ENCODE measurements around the gene RNU1-2.
A peak's percentile ranks its signal among the peaks of the same experiment; 100 is the strongest.
"Not testable (repeated sequence)": the region's sequence is repeated elsewhere in the genome, so short reads cannot be mapped to it uniquely, and the experiment has no call there.

RNU1-2 gene

DNA sequence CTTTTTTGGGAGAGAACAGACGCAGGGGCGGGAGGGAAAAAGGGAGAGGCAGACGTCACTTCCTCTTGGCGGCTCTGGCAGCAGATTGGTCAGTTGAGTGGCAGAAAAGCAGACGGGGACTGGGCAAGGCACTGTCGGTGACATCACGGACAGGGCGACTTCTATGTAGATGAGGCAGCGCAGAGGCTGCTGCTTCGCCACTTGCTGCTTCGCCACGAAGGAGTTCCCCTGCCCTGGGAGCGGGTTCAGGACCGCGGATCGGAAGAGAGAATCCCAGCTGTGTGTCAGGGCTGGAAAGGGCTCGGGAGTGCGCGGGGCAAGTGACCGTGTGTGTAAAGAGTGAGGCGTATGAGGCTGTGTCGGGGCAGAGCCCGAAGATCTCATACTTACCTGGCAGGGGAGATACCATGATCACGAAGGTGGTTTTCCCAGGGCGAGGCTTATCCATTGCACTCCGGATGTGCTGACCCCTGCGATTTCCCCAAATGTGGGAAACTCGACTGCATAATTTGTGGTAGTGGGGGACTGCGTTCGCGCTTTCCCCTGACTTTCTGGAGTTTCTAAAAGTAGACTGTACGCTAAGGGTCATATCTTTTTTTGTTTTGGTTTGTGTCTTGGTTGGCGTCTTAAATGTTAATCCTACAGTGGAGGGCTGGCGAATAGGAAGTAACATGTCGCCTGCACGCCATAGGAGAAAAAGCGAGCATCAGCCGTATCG is at the start of gene RNU1-2:
TSS of gene RNU1-2 (plus strand) at position 383 of the 718 bp plus-strand sequence.
- H3K9me3 Mint-ChIP-seq; H3K36me3 Mint-ChIP-seq (ENCODE audit: low read depth): not testable (repeated sequence)
- H3K27me3 Mint-ChIP-seq (ENCODE audit: low read depth, poor library complexity) = peaks cover 12% of the 10 kb centered on the region
- peak within 1 kb of the TSS; percentile 85 for H3K4me3 Mint-ChIP-seq
- H3K27ac Mint-ChIP-seq = peak within 1 kb of the TSS; percentile 100
- peak; percentile 77 for DNase-seq
- H3K4me1 Mint-ChIP-seq = peaks cover 54% of the 10 kb centered on the region

GRCh38 chr1:16856201-16856600 is 39.6 kb upstream of the RNU1-2 start:
- H3K4me3 Mint-ChIP-seq; H3K27ac Mint-ChIP-seq; H3K36me3 Mint-ChIP-seq (ENCODE audit: low read depth); H3K9me3 Mint-ChIP-seq; DNase-seq; H3K4me1 Mint-ChIP-seq: not testable (repeated sequence)
- peaks cover 23% of the 10 kb centered on the region for H3K27me3 Mint-ChIP-seq (ENCODE audit: low read depth, poor library complexity)

DNA sequence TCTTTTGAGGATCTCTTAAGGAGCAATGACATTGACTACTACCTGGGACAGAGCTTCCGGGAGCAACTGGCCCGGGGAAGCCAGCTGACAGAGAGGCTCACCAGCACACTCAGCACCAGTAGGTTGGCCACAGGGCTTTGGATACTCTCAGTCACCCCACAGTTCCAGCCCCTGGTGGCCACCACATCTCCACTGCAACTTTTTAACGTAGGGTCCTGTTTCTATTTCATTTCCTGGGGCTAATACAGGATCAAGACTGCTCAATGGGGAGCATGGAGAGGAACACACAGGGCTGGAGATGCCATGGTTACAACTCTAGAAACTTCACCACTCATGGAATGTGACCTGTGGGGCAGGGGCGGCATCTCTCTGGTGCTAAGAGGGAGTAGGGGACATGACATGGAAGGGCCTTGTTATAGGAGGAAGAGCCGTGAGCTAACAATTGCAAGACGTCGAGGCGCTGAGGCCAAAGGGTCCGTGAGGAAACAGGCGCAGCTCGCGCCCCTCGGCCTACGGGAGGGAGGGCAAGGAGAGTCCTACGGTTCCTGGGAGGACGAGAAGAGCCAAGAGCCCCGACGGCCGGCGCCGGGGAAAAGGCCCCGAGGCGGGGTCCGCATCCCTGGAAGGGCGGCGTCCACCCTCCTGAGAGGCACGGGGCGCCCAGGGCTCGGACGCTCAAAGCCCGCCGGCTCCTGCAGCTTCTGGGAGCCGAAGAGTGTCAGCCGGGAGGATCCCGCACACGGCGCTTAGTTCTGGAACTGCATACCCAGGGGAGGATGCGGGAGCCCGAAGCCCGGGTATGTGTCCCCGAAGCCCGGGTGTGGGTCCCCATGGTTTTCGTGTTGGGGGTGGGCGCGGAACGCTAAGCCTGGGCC is 36.4 kb upstream of the RNU1-2 start:
- not testable (repeated sequence) for H3K27ac Mint-ChIP-seq; H3K9me3 Mint-ChIP-seq; H3K4me1 Mint-ChIP-seq; H3K36me3 Mint-ChIP-seq (ENCODE audit: low read depth); DNase-seq
- H3K4me3 Mint-ChIP-seq = peak overlapping the region; percentile 76
- H3K27me3 Mint-ChIP-seq (ENCODE audit: low read depth, poor library complexity) = peaks cover 35% of the 10 kb centered on the region

DNA sequence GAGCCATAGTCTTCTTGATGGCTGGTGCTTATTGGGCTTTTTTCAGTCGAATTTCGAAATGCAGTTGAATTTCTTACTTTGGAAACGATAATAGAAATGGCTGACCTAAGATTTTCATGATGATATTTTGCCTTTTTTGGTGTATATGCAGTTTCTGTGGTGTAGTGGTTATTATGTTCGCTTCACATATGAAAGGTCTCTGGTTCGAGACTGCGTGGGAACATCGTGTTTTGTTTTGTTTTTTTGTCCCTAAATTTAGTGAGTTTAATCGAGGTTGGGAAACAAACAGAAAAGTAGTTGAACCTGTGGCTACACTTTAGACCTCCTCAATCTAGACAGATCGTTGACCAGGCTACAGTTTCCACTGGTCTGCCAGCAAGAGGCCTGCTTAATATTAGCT is 35.7 kb upstream of the RNU1-2 start:
- H3K9me3 Mint-ChIP-seq; H3K4me1 Mint-ChIP-seq; H3K36me3 Mint-ChIP-seq (ENCODE audit: low read depth); H3K27ac Mint-ChIP-seq; DNase-seq: not testable (repeated sequence)
- peak overlapping the region; percentile 54 for H3K4me3 Mint-ChIP-seq
- peaks cover 35% of the 10 kb centered on the region for H3K27me3 Mint-ChIP-seq (ENCODE audit: low read depth, poor library complexity)

- not testable (repeated sequence) for H3K4me3 Mint-ChIP-seq; H3K4me1 Mint-ChIP-seq; H3K36me3 Mint-ChIP-seq (ENCODE audit: low read depth); H3K27ac Mint-ChIP-seq; H3K9me3 Mint-ChIP-seq
- DNase-seq = peak; percentile 76
- peaks cover 35% of the 10 kb centered on the region for H3K27me3 Mint-ChIP-seq (ENCODE audit: low read depth, poor library complexity)
Observed at GRCh38 chr1:16861832-16862245, 33.9 kb upstream of the RNU1-2 start.

DNA sequence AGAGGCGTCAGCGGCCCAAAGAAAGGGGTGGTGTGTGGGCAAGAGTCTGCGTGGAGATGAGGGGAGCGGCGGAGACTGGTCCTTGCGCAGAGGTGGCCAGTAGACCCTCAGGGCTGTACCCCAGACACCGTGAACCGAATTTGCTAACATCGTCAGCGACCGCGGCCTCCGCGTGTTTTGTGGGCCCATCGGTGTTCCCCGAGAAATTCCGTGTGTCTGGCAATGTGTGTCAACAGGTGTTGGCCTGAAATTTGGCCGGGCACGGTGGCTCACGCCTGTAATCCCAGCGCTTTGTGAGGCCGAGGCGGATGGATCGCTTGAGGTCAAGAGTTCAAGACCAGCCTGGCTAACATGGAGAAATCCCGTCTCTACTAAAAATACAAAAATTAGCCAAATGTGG is 33.4 kb upstream of the RNU1-2 start:
- not testable (repeated sequence) for H3K36me3 Mint-ChIP-seq (ENCODE audit: low read depth); H3K27ac Mint-ChIP-seq; H3K4me1 Mint-ChIP-seq; H3K4me3 Mint-ChIP-seq; DNase-seq; H3K9me3 Mint-ChIP-seq
- H3K27me3 Mint-ChIP-seq (ENCODE audit: low read depth, poor library complexity) = peaks cover 35% of the 10 kb centered on the region

- not testable (repeated sequence) for H3K4me1 Mint-ChIP-seq; H3K4me3 Mint-ChIP-seq; DNase-seq; H3K9me3 Mint-ChIP-seq; H3K27ac Mint-ChIP-seq; H3K36me3 Mint-ChIP-seq (ENCODE audit: low read depth)
- H3K27me3 Mint-ChIP-seq (ENCODE audit: low read depth, poor library complexity) = peaks cover 35% of the 10 kb centered on the region
Observed at GRCh38 chr1:16863024-16863423, 32.8 kb upstream of the RNU1-2 start.

DNA sequence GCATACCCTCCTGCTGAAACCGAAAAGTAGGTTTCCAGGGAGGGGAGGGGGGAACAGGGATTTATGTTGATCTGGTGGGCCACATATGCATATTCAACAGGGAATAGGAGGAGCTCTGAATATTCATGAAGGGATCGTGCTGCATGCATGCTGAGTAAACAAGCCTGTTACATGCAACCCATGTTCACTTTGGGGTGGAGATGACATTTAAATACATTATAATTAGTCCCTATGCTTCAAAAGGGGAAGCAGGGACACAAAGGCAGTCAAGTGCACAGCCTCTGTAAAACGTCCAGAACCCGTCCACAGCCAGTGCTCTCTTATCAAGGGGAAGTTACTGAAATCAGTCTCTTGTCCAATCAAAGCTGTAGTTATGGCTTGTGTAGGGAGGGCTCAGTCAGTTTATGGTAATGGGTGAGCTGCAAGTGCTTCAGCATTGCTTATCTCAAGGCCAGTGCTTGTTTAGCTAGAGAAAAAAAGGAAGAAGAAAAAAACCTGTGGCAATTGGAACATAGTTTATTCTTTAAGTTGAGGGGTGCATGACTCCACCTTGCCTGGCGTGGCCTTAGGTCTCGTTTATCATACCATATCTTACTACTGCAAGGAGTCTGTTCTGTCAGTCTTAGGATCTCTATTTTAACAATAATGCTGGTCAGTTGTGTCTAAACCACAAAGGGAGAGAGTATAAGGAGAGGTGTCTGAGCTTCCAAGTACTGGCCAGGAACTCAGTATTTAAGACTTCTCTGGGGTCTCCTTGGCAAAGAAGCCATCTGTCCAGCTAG is 28.7 kb upstream of the RNU1-2 start:
- not testable (repeated sequence) for H3K27ac Mint-ChIP-seq; H3K9me3 Mint-ChIP-seq; DNase-seq; H3K36me3 Mint-ChIP-seq (ENCODE audit: low read depth); H3K4me1 Mint-ChIP-seq; H3K4me3 Mint-ChIP-seq
- peaks cover 16% of the 10 kb centered on the region for H3K27me3 Mint-ChIP-seq (ENCODE audit: low read depth, poor library complexity)

DNA sequence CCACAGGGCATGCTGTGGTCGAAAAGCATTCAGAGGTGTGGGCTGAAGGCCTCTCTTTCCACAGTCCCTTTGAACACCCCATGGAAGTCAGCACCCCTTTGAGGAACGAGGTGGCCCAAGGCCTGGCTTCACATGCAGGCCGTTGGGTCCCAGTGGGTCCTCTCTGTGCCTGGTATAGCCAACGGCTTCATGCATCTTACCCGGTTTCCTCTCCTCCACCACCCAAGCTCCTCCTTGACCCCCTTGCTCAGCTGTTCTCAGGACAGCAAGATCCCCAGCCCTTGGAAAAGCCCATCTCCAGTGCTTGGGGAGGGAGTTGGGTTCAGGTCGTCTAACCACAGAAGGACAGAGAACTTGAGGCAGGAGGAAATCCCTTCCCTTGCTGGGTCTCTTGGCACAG is 27.0 kb upstream of the RNU1-2 start:
- not testable (repeated sequence) for DNase-seq; H3K9me3 Mint-ChIP-seq; H3K36me3 Mint-ChIP-seq (ENCODE audit: low read depth); H3K27ac Mint-ChIP-seq; H3K4me3 Mint-ChIP-seq; H3K4me1 Mint-ChIP-seq
- peaks cover 26% of the 10 kb centered on the region for H3K27me3 Mint-ChIP-seq (ENCODE audit: low read depth, poor library complexity)

DNA sequence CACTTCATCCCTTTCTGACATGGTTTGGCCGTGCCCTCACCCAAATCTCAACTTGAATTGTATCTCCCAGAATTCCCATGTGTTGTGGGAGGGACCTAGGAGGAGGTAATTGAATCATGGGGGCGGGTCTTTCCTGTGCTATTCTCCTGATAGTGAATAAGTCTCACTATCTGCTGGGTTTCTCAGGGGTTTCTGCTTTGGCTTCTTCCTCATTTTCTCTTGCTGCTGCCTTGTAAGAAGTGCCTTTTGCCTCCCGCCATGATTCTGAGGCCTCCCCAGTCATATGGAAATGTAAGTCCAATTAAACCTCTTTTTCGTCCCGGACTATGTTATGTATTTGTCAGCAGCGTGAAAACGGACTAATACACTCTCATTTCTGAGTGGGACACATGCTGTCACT is 25.8 kb upstream of the RNU1-2 start:
- not testable (repeated sequence) for H3K4me3 Mint-ChIP-seq; H3K9me3 Mint-ChIP-seq; H3K36me3 Mint-ChIP-seq (ENCODE audit: low read depth); DNase-seq; H3K4me1 Mint-ChIP-seq; H3K27ac Mint-ChIP-seq
- peaks cover 33% of the 10 kb centered on the region for H3K27me3 Mint-ChIP-seq (ENCODE audit: low read depth, poor library complexity)

DNA sequence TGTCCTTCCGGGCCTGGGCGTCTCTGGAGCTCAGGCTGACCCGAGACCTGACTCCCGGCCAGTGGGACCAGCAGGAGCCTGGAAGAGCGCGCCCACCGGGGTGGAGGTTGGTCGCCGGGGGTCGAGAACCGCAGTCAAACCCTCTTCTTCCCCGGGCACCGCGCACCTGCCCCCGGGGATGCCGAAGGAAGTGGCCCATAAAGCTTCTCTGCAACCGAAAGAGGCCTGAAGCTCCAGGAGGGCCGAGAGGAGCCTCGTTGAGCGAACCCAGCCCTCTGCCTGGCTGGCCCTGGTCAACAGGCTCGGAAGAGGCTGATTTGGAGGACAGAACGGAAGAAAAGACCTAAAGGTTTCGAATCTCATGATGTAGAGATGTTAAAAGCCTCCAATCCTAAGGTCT is 24.6 kb upstream of the RNU1-2 start:
- H3K27me3 Mint-ChIP-seq (ENCODE audit: low read depth, poor library complexity) = peaks cover 43% of the 10 kb centered on the region
- DNase-seq = not testable (repeated sequence)

GRCh38 chr1:16872152-16873075 is 23.4 kb upstream of the RNU1-2 start:
- DNase-seq = peak; percentile 82
- H3K4me1 Mint-ChIP-seq; H3K9me3 Mint-ChIP-seq; H3K36me3 Mint-ChIP-seq (ENCODE audit: low read depth): not testable (repeated sequence)
- Mint-ChIP-seq H3K27me3 (ENCODE audit: low read depth, poor library complexity) (peaks cover 53% of the 10 kb centered on the region), H3K4me3 (peak overlapping the region; percentile 89), H3K27ac (peak overlapping the region; percentile 51)

More for the DNA sequence above, 24.6 kb upstream of the RNU1-2 start:
- H3K4me3 Mint-ChIP-seq = peak overlapping the region; percentile 54
- not testable (repeated sequence) for H3K9me3 Mint-ChIP-seq; H3K36me3 Mint-ChIP-seq (ENCODE audit: low read depth); H3K27ac Mint-ChIP-seq; H3K4me1 Mint-ChIP-seq

- not testable (repeated sequence) for H3K27ac Mint-ChIP-seq; H3K36me3 Mint-ChIP-seq (ENCODE audit: low read depth); H3K4me1 Mint-ChIP-seq; H3K9me3 Mint-ChIP-seq
- peaks cover 56% of the 10 kb centered on the region for H3K27me3 Mint-ChIP-seq (ENCODE audit: low read depth, poor library complexity)
- peak; percentile 79 for DNase-seq
- H3K4me3 Mint-ChIP-seq = peak overlapping the region; percentile 89
Observed at GRCh38 chr1:16873076-16873879, 22.5 kb upstream of the RNU1-2 start.

Data from nephron progenitor cell (in vitro differentiated cells).